Measurements from ENCODE around the gene SERP2.

DNA sequence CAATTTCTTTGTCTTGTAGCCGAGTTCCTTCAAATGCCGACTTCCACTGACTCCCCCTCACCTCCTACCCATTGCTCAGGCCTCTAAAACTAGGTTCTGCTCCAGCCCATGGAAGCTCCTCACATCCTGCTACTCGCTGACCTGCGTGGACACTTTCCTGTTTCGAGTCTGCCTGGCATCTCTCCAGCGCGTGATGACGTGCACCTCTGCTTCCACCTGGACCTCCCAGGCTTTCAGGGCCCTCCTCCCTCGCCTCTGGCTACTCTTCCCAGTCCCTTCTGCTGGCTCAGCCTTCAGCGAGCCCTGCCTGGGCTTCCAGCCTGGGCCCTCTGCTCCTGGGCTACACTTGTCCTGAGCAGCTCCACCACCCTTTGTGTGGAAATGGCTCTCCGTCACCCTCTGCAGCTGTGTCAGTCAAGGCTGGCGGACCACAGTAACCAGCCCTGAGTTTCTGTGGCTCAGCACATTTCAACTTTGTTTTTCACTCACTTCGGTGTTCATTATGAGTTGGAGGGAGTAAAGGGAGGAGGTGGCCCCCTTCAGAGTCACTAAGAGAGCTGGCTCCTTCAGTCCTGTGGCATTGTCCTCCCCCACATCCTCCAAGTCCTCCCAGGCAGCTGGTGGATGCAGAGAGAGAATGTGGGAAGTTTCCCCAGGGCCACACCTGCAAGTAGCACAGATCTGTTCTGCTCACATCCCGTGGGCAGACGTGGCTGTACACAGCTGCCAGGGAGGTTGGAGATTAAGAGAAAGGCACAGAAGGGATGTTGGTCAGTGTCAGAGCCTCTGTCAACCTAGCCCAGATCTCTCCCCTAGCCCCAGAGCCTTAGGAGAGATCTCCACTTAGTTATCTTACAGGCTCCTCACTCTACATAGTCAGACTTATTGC is 49.4 kb downstream of the SERP2 start:
- no peak for TF ChIP-seq FOXM1 (IDR thresholded peaks at IDR 0.05; ENCODE audit: borderline replicate concordance)
- no peak for TF ChIP-seq NFRKB (IDR thresholded peaks at IDR 0.05)
- TF ChIP-seq ARNT (IDR thresholded peaks at IDR 0.05): no peak
- TF ChIP-seq BHLHE40 (IDR thresholded peaks at IDR 0.05; ENCODE audit: borderline replicate concordance): no peak
- no peak for TF ChIP-seq CTBP1 (IDR thresholded peaks at IDR 0.05; ENCODE audit: borderline replicate concordance)
- no peak for TF ChIP-seq ELF4 (IDR thresholded peaks at IDR 0.05)
- TF ChIP-seq SP1 (IDR thresholded peaks at IDR 0.05): no peak
- no peak for TF ChIP-seq TARDBP (IDR thresholded peaks at IDR 0.05)

All from HEK293T (cell line).